Articular chondrocyte of knee joint (primary cell): ENCODE results near the gene HIVEP1. TPM values are rescaled to one million over a fixed set of nuclear protein-coding genes. Genes with fewer than 3 reads are reported as not detected.

ENCODE experiments used
- total RNA-seq: library from RNA; depleted of rRNA; stranded (reverse); fragments of >200 nt; gene quantifications from 2 replicates; pipeline ENCODE4 v1.2.3, GENCODE V29; 2012

Gene HIVEP1
- 19.1 and 20.8 TPM in 2 replicates for total RNA-seq

GRCh38 chr6:12012038-12012557, at the start of gene HIVEP1:
Gene HIVEP1 (plus strand): TSS chr6:12012312. CDS start chr6:12015629, 3,317 bp downstream.

Other genes starting within 250 kb of the HIVEP1 start
- gene ADTRP, start 233.5 kb upstream of the HIVEP1 start, total RNA-seq: 1.9 and 2.5 TPM in 2 replicates